ENCODE results near the gene LRBA.
A peak's percentile ranks its signal among the peaks of the same experiment; 100 is the strongest.

LRBA gene

DNA sequence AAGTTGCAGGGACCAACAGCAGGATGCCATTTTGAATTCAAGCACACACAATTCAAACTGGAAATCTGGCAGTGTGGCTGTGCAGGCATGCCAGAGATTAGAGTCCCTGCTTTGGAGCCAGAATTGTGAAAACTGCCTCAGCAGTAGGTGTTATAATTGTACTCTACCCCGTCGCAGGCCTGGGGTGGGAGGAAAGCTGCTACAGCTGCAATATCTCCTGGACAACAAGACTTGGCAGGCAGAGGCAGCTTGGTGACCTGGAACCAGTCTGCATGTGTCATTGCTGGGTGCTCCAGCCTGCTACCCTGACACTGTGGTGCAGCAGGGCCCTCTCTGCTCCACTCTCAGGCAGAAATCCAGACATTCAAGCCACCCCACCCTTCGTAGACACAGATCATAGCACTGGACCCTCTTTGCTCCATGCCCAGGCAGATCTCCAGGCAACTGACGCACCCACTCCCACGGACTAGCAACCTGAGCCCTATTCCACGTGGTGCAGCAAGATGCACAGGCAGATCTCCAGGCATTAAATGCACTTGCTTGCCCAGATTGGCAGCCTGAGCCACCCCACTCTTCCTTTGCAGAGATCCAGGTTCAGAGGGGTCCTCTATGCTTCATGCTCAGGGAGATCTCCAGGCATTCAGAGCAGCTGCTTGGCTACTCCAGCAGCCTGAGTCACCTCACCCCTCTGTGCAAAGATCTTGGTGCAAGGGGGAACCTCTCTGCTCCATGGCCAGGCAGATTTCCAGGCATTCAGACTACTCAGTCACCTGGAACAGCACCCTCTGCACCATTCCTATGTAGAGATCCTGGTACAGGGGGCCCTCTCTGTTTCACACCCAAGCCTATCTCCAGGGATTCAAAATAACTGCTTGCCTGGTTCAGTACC lies 140.5 kb downstream of the LRBA start:
- DNase-seq (ENCODE audit: low spot score): no peak

DNA sequence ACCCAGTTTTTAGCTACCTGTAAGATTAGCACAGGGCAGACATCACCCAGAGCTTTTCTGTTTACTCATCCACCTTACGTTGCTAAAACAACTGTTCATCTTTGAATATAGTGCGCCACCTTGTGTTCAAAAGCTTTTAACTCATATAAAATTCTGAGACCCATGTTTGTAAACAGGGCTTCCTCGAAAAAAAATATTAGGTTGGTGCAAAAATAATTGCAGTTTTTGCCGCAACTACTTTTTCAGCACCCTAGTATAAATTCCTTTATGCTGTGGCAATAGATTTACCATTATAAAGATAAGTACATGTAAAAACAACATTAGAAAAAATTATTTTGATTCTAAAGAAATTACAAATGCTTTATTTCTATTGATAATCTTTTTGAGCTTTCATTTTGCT lies 147.9 kb downstream of the LRBA start:
- peak; percentile 69 for DNase-seq (ENCODE audit: low spot score)

DNA sequence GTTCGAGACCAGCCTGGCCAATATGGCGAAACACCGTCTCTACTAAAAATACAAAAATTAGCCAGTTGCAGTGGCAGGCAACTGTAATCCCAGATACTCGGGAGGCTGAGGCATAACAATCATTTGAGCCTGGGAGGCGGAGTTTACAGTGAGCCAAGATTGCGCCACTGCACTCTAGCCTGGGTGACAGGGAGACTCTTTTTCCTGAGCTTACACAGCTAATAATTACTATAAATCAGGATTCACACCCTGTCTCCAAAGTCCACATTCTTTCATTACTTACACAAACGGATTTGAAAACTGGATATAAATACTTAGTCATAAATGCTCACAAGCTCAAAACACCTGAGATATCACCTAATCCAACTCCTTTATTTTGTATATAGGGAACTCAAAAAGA lies 151.6 kb downstream of the LRBA start:
- DNase-seq (ENCODE audit: low spot score): no peak

DNA sequence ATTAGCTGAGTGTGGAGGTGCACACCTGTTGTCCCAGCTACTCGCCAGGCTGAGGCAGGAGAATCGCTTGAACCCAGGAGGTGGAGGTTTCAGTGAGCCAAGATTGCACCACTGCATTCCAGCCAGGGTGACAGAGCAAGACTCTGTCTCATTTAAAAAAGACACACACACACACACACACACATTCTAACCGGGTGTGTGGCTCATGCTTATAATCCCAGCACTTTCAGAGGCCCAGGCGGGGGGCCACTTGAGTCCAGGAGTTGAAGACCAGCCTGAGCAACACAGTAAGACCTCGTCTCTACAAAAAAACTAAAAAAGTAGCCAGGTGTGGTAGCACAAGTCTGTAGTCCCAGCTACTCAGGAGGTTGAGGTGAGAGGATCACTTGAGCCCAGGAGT lies 152.3 kb downstream of the LRBA start:
- DNase-seq (ENCODE audit: low spot score): no peak

DNA sequence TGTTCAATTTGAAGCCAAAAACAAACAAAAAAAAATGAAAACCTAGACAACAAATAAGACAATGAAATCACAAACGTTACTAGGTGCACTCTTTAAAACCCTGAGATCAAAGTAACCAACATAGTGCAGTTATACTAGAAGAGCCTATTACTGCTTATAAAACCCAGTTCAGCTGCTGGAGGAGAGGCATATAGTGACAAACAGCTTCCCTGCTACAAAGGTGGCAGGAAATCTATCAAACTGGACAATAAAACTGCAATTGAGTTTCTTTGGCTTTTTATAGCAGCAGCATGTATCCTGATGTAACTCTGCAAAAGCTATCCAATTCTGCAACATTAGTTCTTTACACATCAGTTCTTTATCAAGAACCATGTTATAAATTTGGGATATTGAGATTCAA lies 155.6 kb downstream of the LRBA start:
- no peak for DNase-seq (ENCODE audit: low spot score)

DNA sequence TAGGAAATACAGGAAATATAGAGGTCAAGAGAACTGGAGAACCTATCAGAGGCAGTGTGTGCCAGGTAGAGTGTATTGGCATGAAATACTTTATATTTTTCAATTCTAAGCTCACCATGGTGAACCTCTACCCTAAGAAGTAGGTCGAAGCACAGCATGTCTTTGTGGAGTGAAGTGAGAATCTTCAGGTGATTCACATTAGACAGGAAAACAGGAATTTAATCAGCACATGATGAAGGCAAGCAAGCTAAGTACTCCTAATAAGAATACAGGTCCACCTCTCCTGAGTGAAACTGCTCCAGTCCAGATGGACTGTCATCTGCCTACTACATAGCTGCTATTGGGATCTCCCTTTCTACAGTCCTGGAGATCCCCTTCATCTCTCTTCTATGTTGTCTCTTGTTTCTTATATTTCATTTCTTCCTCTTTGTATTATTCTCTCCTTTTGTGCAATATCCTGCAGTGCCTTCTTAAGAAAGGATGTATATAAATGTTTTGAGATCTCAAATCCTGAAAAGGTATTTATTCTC lies 159.0 kb downstream of the LRBA start:
- DNase-seq (ENCODE audit: low spot score): no peak

DNA sequence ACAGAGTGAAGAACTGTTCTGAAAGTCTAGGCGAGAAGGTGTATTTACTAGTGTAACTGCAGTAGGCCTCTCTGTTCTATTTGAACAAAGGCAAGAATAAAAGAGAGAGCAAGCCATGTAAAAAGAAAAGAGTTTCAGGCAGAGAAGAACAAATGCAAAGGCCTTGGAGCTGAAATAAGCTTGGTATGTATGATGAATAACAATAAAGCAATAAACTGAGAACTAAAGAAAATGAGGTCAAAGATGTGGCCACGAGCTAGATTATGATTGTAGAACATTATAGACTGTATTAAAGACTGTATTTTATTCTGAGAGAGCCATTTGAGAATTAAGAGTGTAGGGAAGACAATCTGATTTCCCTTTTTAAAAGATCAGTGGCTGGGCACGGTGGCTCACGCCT lies 160.5 kb downstream of the LRBA start:
- no peak for DNase-seq (ENCODE audit: low spot score)

DNA sequence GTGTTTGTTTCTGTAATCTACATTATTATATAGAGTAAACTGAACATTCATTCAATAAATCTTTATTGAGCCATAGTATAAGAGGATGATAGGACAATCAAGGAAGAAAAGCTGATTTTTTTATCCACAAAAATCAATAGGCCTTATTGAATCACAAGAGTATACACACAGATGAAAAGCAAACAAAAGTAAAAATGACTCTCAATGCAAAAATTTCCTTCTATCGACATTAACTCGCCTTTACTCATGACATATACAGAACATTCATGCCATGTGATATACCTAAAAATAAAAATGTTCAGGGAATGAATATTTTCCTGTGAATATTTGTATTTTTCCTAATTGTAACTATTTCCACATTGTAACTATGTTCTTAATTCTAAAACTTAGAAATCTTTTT lies 161.2 kb downstream of the LRBA start:
- DNase-seq (ENCODE audit: low spot score): no peak

DNA sequence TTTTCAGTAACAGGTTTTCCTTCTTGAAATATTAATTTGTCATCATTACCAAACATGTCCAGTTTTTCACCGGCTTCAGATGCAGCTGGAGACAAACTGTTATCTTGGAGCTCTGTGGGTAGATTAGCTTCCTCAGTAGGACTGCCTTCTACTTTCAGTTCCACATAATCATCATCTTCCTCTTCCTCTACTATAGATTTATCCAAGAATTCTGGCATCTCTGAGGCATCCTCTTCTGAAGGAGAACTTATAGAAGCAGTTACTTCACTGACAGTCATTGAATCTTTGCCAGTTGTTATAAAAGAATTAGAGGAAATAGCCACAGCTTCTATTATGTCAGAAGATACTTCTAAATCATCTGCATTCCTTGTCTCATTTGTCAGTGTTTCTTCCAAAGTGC lies 162.9 kb downstream of the LRBA start:
- no peak for DNase-seq (ENCODE audit: low spot score)

DNA sequence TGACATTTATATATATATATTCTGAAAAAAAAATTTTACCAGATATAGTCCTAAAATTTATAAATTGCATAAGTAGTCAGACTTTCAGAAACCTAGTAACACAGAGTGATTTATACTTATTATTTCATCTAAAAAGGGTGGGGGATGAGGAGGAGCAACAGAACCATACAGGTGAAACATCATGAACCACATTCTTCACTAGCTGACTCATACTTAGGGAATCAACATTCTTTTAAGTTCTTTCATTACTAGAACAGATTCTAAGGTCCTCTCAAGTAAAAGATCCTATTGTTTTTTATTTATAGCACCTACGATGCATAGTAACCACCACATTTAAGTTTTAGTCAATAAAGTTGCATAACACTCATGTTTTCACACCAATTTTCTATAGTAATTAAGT lies 166.1 kb downstream of the LRBA start:
- DNase-seq (ENCODE audit: low spot score): no peak

DNA sequence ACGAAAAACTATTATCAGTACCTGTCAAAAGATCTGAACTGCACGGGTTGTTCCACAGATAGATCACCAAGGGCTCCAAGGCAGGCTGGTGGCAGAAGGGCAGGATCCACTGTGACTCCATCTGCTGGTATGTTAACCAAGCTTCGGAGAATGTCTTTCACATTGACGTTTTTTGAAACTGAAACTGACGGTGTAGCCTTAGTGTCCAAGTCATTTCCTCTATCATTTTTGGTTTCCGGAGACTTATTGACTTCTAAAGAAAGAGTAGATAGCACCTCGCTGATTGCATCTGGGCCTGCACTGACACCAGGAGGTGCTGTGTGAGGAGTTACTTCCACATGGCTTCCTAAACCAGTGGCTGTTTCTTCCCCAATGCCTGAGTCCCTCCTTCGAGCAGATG lies 186.9 kb downstream of the LRBA start:
- no peak for DNase-seq (ENCODE audit: low spot score)

DNA sequence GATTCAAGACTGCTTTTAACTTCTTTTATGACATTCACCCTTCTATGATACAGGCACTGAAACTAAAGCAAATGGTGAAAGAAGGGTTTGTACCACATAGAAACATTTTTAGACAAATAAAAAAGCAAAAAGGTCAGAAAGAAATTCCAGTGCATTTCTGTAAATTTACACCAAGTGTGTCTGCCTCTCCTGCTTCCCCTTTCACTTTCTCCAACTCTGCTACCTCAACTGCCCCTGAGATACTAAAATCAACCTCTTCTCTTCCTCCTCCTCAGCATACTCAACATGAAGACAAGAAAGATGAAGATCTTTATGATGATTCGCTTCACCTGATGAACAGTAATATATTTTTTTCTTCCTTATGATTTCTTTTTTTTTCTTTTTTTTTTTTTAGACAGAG lies 187.9 kb downstream of the LRBA start:
- DNase-seq (ENCODE audit: low spot score): no peak

DNA sequence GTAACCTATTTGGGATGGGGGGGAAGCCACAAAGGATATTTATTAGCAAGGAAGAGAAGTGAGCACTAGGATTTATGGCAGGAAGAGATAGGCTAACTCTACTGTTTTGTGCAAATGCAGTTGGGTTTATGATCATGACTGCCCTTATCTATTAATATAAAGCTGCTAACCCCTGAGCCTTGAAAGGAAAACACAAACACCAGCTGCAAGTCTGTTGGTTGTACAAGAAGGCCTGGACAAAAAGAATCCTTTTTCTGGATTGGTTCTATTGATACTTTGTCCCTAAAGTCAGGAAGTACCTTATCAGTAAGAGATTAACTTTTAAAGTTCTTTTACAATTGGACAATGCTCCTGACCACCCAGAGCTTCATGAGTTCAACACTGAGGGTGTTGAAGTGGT lies 188.8 kb downstream of the LRBA start:
- DNase-seq (ENCODE audit: low spot score): no peak

DNA sequence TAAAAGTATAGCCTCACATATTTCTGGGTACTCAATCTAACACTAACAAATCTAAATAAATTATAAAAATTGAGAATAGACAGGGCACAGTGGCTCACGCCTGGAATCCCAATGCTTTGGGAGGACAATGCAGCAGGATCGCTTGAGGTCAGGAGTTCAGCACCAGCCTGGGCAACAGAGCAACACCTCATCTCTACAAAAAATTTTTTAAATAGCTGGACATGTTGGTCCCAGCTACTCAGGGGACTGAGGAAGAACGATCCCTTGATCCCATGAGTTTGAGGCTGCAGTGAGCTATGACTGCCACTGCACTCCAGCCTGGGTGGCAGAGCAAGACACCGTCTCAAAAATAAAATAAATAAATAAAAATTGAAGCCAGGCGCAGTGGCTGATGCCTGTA lies 192.7 kb downstream of the LRBA start:
- DNase-seq (ENCODE audit: low spot score): no peak

DNA sequence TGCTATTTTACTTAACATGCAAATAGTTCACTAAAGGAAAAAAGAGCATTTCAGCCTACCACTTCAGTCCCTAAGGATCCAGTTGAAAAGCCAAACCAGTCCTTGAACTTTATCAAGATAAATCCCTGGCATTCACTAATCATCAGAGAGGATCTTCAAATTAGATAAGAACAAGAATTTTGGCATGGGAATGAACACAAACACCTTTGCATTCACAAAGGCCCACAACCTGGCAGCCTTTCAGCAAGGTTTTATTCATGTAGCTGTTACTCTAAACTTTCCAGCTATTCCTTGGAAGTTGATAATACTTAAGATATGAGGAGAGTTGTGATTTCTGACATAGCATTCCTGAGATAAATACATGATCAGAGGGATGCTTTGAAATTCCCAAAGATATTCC lies 193.4 kb downstream of the LRBA start:
- DNase-seq (ENCODE audit: low spot score): no peak

DNA sequence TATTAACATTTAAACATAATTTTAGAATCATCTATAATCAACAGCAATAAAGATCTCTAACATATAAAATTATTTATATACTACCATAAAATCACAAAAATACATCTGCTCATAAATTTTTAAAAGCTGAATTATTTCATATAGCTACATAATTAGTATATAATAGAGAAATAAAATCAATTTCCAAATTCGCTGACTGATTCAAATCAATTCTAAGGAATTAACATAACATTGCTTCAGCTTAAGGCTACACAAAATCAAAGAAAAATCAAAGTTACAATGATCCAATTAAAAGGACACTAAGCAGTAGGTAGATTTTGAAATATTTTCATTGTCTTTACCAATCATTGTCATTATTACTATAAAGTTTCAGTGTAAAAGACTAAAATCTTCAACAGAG lies 194.7 kb downstream of the LRBA start:
- DNase-seq (ENCODE audit: low spot score): no peak

DNA sequence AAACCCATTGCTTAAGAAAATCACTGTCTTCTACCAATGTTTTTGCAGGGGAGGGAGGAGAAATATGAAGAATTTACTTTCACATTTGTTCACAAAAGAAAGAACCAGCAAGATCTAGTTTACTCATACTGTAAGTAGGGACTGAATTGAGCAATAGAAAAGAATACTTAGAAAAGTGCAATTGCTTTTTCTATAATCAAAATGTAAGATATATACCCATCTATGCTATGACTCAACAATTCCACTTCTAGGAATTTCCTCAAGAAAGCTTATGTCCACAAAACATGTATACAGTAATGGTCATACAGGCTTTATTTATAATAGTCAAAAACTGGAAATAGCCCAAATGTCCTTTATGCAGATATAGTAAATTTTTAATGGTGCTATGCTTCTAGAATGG lies 196.4 kb downstream of the LRBA start:
- DNase-seq (ENCODE audit: low spot score): no peak

DNA sequence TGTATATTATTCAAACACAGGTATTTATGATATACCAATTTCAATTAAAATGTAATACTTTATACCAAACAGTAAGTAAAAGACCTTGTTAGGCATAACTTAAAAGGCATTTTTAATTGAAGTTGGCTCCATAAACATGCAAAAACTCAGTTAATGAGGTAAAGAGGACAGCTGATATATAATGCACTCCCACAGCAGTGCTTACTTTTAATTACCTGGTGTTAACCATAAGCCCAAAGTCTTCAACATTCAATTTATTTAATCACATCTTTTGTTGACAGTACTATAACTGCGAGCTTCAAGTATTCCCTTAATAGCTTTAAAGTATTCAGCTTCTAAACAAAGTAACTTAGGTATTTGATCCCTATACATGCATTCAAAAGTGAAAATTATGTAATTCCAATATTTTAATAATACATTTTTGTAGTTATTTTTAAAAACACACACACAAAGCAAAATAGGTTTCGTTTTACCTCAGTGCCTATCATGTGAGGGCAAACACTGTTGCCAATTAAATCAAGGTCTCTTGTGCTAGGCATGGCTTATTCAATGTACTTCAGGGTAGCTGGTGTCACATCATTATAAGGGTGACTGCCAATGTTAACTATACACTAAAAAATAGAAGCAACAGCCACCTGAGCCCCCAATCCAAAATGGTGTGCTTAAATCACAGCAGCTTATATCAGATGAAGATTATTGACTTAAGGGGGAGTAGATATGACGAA lies 197.1 kb downstream of the LRBA start:
- DNase-seq (ENCODE audit: low spot score): no peak

DNA sequence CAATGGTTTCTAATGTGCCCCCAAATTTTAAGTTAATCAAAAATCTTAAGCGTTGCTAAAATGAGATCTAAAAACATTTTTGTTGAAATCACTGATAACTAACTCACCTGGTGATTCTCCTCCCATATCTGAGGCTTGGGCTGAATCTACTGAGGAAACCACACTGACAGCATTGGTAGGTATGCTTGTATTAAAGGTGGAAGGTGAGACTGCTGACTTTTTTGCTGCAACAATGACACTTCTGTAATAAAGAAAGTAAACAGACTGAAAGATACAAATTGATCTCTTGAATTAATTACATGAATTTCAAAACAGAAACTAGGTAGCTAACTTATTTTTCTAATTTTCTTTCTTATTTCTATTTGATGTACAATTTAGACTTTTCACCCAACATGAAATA lies 198.1 kb downstream of the LRBA start:
- DNase-seq (ENCODE audit: low spot score): no peak

DNA sequence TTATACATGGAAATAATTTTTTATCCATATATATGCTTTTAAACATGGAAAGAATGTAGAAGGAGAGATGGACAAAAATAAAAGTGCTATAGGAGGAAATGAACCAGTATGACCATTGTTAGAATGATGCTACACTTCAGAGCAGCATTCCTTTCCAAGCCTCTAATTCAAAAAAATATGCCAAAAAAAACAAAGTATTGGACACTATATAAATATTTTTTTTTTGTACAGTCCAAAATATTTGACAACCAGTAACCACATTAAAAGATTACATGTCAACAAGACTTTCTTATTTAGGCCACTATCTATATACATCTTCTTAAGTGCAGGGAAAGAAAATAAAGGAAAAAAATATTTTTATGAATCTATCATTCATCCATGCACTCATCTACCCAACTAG lies 198.6 kb downstream of the LRBA start:
- DNase-seq (ENCODE audit: low spot score): no peak

DNA sequence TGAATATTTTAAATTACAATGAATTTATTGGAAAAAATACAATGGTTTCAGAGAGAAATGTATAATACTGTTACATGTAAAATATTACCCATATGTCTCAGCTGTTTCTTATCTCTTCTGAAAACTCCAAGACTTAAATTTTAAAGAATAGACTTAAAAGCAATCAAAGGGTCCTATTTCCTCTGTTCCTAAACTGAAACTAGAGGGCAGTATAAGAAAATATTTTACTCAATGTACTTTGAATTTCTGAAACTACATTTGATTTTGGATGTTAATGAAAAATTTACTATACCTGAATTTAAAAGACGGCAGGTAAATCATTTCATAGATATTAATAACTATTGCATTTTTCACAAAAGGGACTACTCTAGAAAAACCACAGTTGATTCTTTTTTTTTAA lies 200.2 kb downstream of the LRBA start:
- no peak for DNase-seq (ENCODE audit: low spot score)

DNA sequence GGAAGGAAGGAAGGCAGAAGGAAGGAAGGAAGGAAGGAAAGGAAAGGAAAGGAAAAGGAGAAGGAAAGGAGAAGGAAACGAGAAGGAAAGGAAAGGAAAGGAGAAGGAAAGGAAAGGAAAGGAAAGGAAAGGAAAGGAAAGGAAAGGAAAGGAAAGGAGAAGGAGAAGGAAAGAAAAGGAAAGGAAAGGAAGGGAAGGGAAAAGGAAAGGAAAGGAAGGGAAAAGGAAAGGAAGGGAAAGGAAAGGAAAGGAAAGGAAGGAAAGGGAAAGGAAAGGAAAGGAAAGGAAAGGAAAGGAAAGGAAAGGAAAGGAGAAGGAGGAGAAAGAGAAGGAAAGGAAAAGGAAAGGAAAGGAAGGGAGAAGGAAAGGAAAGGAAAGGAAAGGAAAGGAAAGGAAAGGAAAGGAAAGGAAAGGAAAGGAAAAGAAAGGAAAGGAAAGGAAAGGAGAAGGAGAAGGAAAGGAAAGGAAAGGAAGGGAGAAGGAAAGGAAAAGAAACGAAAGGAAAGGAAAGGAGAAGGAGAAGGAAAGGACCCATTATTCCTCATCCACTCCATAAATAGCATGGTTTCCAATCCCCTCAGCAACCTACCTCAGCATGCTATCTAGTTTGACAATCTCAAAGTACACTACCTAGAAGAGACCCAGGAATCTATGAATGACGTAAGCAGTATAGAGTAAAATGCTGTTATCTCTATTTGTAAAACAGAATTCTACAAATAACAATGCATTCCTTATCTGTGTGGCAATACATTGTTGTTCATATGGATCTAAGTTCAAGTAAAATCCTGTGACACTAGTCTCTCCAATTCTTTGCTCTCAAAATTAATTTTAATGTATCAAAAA lies 209.7 kb downstream of the LRBA start:
- no peak for DNase-seq (ENCODE audit: low spot score)

DNA sequence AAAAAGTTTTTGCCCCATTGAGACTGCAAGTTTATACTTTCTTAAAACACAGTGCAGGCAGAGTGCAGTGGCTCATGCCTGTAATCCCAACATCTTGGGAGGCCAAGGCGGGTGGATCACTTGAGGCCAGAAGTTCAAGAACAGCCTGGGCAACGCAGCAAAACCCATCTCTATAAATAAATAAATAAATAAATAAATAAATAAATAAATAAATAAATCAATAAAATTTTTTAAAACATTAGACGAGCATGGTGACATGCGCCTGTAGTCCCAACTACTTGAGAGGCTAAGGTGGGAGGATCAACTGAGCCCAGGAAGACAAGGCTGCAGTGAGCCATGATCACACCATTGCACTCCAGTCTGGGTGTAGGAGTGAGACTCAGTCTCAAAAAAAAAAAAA lies 213.3 kb downstream of the LRBA start:
- DNase-seq (ENCODE audit: low spot score): no peak

Data from AG08395 (cell line).